NCI-H2196 (cell line): Measurements from ENCODE around the gene VEPH1.

Experiments
- DNase-seq: peaks from one replicate; lab custom pipeline; 2025; ENCODE audit not compliant: unreplicated experiment; lab: John Stamatoyannopoulos, UW

The VEPH1 gene

DNA sequence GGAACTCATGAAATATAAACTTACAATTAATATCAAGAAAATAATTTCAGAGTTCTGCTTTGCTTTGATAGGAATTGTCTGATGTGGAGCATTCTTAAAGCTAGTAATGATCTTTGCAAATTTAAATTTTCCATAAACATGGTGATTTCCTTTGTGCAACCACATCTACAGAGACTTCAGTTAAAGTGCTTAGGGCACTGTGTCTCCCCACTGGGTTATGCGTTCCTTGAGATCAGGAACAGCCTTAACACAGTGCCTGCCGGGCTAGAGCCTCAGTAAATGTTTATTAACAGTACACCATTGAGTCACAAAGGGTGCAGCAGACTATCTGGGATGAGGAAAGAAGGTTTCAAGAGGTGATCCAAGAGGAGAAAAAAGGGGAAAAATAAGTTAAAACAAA, 235.2 kb downstream of the VEPH1 start:
- DNase-seq: no peak

DNA sequence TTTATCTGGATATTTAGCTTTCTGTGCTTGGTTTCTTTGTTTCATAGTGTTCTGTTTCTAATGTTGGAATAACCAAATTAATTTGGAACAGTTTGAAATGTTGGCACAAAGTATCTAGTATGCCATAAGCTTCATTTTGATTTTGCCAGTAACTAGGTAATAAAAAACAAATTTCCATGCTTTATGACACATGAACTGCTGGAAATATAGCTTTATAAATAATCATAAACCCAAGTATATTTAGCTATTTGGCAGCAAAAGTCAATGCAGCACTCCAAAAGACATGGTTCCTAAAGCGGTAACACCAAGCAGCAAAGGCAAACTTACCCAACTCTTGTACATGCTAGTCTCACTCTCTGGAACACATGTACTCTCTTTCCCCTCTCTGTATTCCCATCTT, 237.3 kb downstream of the VEPH1 start:
- DNase-seq: no peak

DNA sequence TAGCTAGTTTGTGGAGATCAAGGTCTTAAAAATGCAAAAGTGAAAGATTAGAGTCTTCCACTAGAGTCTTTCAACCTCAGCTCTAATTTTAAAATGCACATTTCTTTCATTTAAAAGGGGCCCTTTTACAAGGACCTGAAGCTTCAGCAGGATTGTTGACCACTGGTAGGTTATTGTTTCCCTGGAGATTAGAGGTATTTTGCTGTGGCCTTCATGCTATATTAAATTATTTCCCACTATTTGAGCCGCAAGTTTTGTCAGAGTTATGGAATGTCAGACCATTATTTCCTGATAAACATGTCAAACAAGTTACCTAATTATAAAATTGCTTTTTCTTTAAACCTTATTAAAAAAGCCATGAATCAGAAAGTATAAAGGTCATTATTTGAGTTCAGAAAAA, 240.2 kb downstream of the VEPH1 start:
- DNase-seq: no peak

DNA sequence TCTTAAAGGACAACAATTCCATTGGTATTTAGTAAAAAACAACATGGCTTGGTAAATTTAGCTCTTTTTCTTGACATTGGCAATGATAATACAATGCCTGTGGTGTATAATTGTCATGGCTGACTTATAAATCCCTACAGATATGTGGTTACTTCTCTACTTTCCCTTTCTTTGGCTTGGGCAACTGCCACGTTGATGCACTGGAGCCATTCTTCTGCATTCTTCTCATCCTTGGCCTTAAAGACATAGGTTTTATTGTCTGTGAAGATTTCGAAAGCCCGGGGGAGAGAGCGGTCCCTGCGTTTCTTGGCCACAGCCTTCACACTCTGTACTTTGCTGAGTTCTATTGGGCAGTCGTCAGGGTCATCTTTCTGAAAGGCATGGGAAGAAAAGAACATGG, 242.2 kb downstream of the VEPH1 start:
- DNase-seq: no peak

DNA sequence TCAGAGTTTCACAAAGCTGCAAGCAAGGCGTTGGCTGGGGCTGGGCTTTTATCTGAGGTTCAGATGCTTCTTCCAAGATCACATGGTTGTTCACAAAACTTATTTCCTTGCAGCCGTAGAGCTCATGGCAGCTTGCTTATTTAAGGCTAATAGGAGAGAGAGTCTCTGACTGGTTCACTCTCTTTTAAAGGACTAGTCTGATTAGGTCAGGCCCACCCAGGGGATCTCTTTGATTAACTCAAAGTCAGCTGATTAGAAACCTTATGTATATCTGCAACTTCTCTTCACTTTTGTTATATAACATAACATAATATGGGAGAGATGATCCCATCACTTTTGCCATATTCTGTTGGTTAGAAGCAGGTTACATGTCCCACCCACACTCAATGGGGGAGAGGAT, 243.4 kb downstream of the VEPH1 start:
- no peak for DNase-seq

DNA sequence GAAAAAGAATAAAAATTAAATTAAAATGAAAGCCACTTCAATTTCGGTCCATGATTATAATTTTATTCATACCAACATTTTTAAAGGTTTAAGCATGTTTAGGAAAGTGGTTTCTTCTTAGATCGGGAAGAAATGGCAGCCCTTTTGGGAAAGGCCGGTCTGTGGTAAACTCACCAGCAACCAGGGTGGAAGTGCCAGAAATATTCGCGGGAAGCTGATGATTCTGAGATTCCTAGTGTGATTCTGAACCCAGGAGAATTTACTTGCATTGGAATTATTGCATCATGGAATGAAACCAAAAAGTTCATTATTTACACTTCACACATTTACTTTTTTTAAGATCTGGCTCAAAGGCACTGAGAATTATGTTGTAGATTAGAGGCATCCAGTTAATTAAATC, 246.1 kb downstream of the VEPH1 start:
- no peak for DNase-seq

DNA sequence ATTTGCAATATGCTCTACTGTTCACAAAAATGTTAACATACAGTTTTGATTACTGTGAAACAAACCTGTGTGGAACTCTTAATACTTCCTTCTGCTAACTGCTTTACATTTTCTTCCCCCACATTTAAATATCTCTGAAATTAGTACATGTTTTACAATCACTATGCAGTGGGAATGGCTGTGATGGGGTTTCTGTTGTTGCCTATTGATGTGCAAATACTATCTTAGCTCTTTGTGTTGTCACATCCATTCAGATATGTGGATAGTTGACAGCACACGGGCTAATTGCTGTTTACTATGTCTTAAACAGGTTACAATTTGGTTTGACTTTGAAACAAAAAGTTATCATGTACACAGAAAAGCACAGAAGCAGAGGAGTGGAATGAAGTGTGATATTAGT, 247.4 kb downstream of the VEPH1 start:
- DNase-seq: no peak

DNA sequence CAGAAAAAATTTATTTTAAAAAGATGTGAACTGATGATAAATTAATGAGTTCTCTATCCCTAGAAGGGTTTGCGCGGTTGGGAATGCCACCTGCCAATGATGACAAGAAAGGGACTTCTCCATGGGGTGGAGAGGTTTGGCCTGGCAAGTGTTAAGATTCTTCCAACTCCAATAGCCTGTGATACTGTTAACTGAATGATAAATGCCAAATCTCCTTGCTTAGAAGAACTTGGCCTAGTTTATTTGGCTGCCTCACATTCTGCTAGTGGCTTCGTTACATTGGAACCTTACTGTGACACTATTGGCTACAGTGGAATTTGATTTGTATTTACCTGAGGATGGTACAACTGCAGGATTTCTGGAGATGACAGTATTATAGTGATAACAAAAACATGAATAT, 251.5 kb downstream of the VEPH1 start:
- DNase-seq: no peak

DNA sequence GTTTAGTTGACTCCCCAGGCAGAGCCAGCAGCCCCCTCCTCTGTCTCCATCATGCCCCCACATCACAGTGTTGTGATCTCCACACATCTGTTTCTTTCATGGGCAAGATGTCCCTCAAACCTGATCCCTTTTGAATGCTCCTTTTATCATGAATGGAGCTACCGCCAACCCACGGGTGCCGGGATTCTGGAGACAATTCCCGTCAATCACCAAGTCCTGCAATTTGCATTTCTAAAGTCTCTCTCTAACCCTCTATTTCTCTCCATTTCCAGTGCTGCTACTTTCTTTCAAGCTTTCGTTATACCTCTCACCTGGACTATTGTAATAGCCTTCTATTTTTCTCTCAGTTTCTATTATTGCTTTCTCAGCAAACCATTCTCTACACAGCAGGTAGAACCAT, 253.6 kb downstream of the VEPH1 start:
- no peak for DNase-seq

DNA sequence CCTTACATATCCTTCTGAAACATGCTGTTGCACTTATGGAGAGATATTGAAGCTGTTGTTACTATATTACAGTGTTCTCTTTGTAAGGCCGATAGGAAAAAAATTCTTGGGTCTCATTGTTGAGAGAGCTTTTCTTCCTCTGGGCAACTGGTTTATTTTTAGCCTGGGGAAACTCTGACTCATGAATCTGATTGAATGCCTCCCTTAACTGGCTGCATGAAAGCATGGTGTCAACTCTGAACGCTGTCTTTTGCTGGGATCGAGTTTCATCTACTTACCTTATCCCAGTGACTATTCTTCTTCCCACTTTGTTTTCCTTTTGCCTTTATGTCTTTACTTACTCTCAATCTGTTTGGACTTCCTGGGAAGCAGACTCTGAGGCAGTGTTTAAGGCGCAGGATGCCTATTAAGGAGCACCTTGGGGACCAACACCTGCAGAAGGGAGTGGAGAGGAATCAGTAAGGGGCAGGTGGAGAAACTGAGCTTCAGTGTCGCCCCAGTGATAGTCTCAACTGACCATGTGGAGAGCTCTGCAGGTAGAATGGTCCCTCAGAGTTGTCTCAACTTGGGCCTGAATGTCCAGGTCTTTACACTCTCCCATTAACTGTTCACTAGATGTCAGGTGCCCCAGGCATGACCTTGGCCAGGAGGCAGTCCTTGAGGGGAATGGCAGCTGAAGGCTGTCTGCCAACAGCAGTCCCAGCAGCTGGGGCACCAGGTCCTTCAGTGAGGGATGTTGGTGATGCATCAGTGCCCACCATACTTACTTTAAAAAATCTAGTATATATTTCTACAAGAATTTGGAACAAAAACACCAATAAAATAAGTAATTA, 254.4 kb downstream of the VEPH1 start:
- peak; percentile 22 for DNase-seq

DNA sequence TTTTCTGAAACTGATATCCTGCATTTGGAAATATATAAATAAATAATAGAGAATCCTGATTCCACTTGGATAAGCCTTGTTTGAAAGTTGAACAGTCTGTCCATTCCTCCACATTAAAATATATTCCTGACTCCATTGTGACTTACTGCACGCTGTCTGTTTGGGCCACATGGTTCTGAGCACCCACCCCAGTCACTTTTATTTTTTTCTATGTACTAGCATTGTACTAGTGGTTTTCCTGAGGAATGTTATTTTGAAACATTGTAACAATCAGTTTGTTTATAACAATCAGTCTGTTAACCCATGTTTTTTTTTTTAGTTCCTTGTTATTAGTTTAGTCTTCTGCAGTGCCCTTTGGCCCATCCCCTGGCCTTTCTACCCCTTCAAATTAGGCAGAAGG, 255.8 kb downstream of the VEPH1 start:
- DNase-seq: no peak

DNA sequence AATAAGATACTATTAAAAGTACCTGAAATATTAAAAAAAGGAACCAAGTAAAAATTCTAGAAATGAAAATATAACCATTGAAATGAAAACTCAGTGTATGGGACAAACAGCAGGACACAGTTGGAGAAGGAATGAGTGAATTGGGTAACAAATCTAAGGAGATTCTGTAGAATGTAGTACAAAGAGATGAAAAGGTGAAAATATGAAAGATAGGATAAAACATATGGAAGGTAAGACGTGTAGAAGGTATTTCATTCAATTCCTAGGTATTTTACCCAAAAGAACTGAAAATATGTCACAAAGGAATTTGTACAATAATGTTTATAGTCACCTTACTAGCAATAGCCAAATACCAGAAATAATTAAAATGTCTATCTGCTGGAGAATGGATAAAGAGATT, 260.4 kb downstream of the VEPH1 start:
- no peak for DNase-seq

DNA sequence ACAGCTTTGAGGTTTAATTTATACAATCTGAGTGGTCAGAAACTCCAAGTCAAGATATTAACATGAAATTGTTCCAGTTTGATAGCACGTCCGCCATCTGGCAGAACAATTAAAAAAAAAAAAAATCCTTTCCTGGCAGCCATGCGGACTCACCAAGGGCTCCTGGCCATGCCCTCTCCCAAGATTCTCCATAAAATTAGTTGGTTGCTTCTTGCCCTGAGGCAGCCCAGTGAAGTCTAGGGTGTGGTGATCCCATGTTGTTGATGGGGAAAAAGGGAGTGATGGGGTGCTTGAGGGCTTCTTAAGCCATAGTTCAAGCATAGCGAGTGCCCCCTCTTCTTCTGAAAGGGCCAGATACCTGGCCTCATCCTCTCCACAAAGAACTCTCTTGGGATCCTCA, 261.6 kb downstream of the VEPH1 start:
- DNase-seq: no peak

DNA sequence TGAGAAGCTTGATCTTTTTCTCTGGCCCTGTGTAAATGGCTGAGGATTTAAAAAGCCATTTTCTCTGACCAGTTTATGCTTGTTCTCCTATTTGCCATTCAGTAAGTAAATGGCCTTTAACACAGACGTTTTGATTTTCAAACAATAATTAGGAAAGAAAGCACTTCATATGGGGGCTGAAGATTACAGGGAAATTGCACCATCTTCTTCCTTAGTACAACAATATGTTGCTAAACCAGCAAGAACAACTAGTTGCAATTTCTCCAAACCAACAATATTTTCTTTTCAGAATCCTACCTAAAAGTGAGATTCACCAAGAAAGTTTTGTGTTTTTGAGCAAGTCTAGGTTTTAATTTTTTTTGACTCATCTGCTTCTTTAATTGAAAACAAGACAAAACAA, 262.8 kb downstream of the VEPH1 start:
- DNase-seq: no peak

DNA sequence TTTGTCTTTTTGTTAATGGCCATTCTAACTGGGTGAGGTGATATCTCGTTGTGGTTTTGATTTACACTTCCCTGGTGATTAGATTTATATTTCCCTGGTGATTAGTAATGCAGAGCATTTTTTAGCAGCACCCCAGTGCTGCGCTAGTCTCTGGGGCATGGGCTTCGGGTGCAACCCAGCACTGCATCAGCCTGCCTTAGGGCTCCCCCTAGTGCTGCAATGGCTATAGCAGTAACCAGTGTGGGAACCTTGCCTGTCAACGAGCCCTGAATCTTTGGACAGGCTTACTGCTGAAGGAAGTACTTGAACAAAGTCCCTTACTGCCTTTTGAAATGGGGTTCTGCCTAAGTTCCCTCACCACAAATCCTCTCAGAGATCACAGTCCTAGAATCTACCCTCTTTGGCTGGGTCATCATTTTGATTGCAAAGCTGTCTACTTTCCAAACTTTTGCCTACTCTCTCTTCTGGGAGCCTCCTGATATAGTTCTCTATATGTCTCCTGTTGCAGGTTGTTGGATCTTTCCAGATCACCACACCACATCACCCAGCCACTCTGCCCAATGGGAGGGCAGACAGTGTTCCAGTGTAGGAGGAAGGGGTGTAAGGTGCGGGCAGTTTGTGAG, 264.0 kb downstream of the VEPH1 start:
- DNase-seq: peak; percentile 67

DNA sequence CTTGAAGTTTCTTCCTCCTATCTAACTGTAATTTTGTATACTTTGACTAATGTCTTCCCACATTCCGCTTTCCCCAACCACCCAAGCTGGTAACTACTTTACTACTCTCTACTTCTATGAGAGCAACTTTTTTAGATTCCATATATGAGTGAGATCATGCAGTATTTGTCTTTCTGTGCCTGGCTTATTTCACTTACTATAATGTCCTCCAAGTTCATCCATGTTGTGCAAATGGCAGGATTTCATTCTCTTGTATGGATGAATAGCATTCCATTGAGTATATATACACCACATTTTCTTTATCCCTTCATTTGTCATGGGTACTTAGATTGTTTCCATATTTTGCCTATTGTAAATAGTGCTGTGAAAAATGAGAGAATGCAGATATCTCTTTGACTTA, 264.8 kb downstream of the VEPH1 start:
- no peak for DNase-seq

DNA sequence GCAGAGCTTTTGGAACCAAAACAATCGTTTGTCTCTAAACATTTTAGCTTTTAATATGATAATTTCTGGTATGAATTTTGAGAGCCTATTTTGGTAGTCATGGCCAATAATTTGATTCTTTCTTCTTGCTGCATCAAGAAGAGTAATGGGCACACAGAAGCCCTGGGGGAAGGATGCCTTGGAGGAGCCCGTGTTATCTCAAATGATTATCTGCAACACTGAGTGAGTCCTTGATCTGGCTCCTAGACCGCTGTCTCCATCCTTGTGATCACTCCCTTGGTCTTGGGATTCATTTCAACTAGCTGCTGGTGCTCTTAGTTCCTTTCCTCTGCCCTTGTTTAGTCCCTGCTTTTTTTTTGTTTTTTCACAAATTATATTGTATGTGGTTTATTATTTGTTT, 265.3 kb downstream of the VEPH1 start:
- no peak for DNase-seq

DNA sequence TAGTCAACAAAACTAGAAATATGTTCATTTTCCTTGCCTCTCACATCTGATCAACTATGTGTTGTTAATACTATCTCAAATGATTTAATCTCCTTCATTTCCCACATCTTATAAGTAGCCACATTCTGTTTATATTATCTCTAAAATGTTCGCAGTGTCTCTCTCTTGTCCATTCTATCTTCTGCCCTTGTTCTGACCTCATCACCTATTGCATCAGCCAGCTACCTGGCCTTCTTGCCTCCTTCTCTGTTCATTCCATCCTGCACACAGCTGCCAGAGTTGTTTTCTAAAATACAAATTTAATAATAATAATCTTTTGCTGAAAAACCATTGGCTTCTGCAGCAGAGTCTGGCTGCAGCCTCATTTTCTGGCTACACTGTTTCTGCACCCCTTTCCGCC, 267.9 kb downstream of the VEPH1 start:
- no peak for DNase-seq

DNA sequence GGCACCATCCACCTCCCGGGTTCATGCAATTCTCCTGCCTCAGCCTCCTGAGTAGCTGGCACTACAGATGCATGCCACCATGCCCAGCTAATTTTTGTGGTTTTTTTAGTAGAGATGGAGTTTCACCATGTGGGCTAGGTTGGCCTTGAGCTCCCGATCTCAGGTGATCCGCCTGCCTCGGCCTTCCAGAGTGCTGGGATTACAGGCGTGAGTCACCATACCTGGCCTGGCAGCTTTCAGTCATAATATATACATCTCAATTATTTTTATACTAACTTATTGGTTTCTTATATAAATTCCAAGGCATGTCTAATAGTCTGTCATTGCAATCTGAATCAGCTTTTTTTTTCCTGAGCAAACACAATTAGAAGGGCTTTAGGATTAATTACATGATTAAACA, 269.3 kb downstream of the VEPH1 start:
- no peak for DNase-seq

DNA sequence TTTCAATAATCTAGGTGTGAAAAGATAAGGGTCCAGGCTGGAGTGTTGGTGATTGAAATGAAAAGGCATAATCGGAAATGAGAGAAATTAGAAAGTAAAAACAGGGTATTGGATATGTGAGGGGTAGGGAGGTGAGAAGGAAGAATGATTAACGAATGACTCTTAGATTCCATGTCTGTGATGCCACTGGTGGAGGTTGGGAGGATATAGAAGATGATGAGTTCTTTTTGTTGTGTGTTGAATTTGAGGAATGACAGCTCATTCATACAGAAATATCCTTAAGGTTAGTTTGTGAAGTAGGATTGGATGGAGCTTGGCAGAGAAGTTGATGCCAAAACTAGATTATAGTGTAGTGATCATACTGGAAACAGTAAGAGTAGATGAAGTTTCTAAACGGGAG, 271.1 kb downstream of the VEPH1 start:
- DNase-seq: no peak

DNA sequence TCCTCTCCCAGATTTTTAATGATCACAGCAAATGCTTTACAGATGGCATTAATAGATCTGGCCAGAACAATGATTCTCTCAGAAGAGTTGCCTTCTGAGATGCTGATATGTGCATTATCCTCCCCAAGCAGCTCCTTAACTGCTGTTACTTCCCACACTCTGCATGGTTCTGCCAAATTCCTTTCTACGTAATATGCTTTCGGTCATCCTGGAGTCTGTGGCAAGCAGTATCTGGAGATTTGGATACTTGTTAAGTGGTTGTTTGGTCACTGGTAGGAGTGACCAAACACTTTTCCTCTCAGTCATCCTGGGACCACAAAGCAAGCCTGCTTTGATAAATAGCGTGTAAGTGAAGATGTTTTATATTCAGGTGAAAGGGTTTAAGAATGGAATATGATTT, 272.1 kb downstream of the VEPH1 start:
- no peak for DNase-seq

DNA sequence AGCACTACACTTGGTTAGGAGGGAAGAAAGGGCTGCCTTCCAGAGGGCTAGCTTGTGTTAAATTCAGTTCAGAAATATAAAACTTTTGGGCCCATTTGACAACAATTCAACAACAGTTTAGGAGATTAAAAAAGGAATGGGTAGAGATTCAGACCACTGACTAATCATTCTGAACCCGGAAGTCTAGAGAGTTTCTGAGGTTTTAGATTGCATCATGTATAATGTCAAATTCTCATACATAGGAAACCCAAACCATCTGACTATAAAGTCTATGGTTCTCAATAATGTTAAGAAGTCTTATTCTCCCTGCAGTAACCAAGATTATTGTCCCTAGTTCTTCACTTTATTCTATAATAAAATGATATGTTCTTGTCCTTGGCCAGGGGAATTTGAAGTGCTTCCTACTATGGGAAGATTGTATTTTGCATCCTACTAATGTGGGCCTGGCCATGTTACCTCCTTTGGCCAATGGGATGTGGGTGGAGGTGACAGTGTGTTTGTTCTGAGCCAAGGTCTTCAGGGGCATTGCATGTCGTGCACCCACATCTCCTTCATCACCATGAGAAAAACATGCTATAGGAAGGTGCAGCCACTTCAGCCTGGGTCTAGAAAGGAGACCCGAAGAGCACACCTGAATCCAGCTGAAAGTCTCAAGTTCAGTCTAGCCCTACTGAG, 276.9 kb downstream of the VEPH1 start:
- DNase-seq: no peak
